Raji (cell line): ENCODE data around the gene SPHK2.

ENCODE experiments used
- POLR2A ChIP-seq: IDR thresholded peaks from 2 replicates; pipeline ENCODE4 v1.6.1; 2011; ENCODE audit warnings: low read depth, low read length, control low read depth; ENCODE audit not compliant: insufficient read depth

SPHK2 gene

DNA sequence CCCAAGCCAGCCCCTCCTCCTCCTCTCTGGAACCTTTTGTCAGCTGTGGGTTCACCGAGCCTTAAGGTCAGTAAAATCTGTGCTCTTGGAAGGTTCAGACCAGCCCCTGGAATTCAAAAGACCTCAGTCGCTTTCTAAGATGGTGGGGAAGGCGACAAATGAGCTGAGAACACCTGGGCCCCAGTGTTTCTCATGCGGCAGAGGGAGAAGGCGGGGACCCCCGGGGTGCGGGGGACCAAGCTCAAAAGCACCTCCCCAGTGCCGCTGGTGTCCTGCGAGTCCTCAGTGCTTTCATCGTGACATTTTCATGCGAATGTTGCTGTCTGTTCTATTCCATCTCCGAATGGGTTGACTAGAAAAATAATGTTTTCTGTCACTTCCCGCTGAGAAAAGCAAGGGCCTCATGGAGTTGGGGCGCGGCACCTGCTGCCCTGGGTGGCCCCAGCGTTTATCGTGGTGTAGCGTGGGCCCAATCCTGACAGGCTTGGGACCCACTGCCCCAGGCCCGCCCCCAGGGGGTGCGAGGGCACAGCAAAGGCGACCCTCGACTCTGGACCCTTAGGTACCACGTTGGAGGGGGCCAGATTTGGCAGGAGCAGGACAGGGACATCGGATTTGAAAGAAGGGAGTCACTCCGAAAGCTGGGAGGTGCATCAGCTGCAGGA is 54.3 kb downstream of the SPHK2 start:
- TF ChIP-seq POLR2A, result no peak

DNA sequence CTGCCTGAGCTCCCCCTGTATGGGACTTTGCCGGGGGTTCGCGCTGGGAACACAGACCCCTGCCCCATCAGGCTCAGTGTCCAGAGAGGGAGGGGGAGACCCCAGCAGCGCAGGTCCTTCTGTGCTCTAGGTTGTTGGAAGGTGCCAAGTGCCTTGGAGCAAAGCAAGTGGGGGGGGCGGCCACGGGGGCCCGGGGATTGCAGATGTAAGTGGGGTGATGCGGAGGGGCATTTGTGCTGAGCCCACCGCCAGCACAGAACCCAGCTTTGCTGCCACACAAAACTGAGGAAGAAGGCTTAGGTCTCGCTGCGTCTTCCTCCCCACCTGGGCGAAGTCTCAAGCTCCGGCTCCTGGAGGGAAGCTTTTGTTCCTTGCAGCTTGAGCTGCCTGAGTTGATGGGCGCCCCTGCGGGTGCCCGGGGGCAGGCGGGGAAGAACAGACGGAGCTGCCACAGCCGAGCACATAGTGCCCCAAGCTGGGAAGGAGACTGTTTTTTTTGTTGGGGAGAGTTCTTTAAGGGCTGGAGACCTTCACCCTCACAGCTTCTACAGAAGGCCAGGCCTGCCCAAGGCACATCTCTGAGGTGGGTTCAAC is 55.0 kb downstream of the SPHK2 start:
- no peak for TF ChIP-seq POLR2A

GRCh38 chr19:48674921-48675824 is 55.9 kb downstream of the SPHK2 start:
- no peak for TF ChIP-seq POLR2A

DNA sequence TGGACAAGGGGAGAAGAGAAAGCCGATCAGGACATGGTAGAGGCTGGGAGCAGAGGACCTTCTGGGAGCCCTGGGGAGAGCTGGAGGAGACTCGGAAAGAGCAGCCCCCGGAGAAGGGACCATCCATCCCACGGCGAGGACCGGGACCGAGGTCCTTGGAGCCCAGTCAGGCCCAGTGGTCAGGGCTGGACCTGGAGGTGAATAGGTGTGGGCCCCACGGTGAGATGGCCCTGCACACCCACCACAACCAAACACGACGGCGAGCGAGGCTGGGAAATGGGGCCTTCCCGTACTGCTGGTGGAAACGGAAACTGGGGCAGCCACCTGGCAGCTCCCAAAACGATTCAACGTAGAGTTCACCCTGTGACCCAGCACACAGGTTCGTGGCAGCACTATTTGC is 57.2 kb downstream of the SPHK2 start:
- TF ChIP-seq POLR2A, result no peak

DNA sequence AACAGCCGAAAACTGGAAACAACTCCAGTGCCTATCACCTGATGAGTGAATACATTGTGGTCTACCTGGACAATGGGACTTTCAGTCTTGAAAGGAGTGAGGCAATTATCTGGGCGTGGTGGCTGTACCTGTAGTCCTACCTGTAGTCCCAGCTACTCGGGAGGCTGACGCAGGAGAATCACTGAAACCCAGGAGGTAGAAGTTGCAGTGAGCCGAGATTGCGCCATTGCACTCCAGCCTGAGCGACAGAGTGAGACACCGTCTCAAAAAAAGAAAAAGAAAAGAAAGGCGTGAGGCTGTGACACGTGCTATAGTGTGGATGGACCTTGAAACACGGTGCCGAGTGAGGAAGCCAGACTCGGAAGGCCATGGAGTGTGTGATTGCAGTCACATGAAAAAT is 57.6 kb downstream of the SPHK2 start:
- TF ChIP-seq POLR2A, result no peak

- no peak for TF ChIP-seq POLR2A
Observed at GRCh38 chr19:48678201-48678600, 58.9 kb downstream of the SPHK2 start.
